HG03439 (cell line): ENCODE measurements around the gene QPCTL.
"Not testable (repeated sequence)": the region's sequence is repeated elsewhere in the genome, so short reads cannot be mapped to it uniquely, and the experiment has no call there.

Experiments
- ATAC-seq: cut with Tn5 transposase; IDR thresholded peaks from one replicate; pipeline ENCODE4 v1.9.1; 2021; ENCODE audit warnings: mild to moderate bottlenecking, moderate library complexity; ENCODE audit not compliant: unreplicated experiment

QPCTL gene

GRCh38 chr19:45674946-45675345 lies 17.5 kb upstream of the QPCTL start:
- ATAC-seq: no peak

DNA sequence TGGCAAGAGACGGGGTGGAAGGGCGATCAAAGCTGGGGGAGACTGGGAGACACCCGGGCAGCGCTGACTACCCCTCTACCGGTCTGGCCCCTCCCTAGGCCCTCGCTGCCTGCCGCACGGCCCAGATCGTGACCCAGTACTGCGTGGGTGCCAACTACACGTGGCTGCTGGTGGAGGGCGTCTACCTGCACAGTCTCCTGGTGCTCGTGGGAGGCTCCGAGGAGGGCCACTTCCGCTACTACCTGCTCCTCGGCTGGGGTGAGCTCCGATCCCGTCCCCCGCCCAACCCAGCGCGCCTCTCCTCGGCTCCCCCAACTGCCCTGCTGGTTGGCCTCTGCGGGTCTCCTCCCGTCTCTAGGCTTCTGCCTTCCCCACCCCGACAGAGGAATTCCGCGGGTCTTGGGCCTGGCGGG lies 15.6 kb upstream of the QPCTL start:
- ATAC-seq: no peak

DNA sequence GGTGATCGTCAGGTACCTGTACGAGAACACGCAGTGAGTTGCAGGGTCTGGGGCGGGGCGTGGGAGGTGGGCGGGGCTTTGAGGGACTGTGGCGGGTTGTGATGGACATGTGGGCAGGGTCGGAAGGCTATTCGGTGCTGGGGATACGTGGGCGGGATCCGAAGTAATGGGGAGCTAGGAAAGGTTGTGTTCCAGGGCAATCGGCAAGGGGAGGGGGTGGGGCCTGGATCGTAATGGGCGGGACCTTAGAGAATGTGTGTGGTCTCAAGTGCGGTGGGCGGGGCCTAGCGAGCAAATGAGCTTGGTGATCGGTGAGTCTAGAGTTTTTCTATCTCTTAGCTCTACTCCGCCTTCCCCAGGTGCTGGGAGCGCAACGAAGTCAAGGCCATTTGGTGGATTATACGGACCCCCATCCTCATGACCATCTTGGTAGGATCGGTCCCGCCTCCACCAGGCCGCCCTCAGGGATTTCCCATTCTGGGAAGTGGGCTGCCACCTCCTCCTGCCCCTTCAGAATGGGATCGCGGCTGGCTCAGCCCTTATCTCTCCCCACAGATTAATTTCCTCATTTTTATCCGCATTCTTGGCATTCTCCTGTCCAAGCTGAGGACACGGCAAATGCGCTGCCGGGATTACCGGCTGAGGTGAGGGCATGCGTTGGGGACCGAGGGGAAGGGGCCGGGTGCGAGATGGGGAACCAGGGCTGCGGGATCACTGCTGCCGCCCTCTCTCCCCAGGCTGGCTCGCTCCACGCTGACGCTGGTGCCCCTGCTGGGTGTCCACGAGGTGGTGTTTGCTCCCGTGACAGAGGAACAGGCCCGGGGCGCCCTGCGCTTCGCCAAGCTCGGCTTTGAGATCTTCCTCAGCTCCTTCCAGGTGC lies 14.9 kb upstream of the QPCTL start:
- ATAC-seq: no peak

GRCh38 chr19:45681391-45682015 lies 11.0 kb upstream of the QPCTL start:
- ATAC-seq: peak; percentile 54

DNA sequence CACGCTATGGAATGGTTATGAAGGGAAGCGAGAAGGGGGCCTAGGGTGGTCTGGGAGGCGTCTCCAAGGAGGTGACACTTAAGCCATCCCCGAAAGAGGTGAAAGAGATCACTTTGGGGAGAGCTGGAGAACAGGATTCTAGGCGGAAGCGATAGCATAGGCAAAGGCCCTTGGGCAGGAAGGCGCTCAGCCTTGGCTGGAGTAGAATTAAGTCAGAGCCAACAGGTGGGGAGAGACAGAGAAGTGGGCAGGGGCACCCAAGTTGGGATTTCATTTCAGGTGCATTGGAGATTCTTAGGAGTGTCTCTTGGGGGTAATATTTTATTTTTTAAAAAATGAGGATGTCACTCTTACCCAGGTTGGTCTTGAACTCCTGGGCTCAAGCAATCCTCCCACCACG lies 10.3 kb upstream of the QPCTL start:
- no peak for ATAC-seq

DNA sequence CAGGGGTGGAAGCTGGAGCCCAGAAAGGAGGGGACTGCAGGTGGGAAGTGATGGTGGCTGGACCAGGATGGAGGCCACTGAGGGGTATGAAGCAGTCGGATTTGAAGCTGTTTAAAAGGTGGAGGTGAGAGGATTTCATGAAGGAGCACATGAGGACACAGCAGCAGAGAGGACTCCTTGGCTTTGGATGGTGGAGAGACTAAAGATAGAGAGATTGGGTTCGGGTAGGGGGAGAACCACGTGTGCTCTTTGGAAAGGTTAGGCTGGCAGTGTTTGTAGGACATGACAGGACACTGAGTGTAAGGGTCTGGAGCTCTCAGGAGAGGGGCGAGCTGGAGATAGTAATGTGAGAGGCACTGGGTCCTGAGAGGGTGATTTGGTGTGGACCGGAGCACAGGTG lies 9.6 kb upstream of the QPCTL start:
- no peak for ATAC-seq

- not testable (repeated sequence) for ATAC-seq
Observed at GRCh38 chr19:45685045-45685444, 7.4 kb upstream of the QPCTL start.

- ATAC-seq: no peak
Observed at GRCh38 chr19:45687599-45687998, 4.9 kb upstream of the QPCTL start.

GRCh38 chr19:45691516-45692186 lies 815 bp upstream of the QPCTL start, which contains the start of gene SNRPD2:
SNRPD2 (minus strand) TSS chr19:45691953; CDS start chr19:45691888, 65 bp downstream.
- peak; percentile 53 for ATAC-seq

DNA sequence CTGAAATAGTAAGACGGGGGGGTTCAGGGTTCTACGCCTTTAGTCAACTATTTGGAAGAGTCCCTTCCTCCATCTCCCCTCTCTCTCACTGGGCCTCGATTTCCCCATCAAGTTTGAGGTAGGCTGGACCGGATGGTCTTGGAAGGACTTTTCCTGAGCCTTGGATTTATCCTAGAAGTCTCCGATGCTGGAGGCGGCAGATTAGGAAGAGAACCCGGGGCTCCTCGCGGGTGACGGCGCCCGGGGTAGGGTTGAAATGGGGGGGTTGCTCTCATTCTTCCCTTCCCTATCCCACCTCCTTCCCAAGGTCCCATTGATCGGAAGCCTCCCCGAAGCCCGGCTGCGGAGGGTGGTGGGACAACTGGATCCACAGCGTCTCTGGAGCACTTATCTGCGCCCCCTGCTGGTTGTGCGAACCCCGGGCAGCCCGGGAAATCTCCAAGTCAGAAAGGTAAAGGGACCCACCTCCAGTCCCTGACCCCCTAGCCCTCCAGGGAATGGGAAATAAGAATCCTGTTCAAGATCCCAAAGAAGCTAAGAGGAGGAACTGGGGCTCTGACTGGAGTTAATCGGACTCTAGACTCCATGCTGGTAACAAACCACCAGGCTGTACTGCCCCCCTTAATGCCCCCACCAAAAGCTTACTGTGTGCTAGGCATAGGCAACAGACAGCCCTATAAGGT lies 781 bp downstream of the QPCTL start:
- ATAC-seq: no peak

DNA sequence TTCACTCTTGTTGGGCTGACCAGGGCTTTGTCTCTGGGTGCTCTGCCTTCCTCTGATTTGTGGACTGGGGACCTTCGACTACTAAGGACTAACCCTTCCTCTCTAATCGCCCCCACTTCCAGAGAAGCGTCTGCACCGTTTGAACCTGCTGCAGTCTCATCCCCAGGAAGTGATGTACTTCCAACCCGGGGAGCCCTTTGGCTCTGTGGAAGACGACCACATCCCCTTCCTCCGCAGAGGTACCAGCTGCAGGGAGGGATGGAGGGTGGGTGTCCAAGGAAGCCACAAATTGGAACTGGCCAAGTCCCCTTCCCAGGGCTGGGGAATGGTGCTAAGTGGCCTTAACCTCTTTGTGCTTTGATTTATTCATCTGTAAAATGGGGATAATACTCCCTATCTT lies 9.2 kb downstream of the QPCTL start:
- ATAC-seq: no peak

DNA sequence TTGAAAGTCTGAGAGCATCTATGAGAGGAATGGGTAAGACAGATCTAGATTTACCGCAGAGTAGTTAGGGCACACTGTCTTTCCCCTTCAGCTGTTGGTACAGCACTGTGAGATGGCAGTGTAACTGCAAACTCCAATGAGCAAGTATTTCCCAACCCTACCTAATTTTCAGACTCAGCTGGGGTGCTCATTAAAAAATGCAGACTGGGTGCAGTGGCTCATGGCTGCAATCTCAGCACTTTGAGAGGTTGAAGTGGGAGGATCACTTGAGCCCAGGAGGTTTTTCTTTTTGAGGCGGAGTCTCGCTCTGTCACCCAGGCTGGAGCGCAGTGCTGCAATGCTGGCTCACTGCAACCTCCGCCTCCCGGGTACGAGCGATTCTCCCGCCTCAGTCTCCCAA lies 12.6 kb downstream of the QPCTL start:
- no peak for ATAC-seq

DNA sequence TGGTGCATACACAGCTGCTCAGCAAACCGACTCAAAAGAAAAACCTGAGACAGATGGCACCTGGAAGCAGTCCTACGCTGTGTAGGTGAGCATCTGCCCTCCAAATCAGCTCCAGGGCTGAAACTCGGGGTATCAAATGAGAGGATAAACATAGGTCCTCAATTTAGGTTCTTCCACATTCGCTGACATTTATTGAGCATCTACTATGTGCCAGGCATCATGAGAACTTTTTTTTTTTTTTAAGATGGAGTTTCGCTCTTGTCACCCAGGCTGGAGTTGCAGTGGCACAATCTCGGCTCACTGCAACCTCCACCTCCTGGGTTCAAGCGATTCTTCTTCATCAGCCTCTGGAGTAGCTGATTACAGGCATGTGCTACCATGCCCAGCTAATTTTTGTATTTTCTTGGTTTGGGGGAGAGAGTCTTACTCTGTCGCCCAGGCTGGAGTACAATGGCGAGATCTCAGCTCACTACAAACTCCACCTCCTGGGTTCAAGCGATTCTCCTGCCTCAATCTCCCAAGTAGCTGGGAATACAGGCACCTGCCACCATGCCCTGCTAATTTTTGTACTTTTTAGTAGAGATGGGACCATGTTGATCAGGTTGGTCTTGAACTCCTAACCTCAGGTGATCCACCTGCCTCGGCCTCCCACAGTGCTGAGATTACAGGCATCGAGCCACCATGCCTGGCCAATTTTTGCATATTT lies 13.4 kb downstream of the QPCTL start:
- no peak for ATAC-seq

- ATAC-seq: no peak
Observed at GRCh38 chr19:45710356-45711130, 18.1 kb downstream of the QPCTL start.

DNA sequence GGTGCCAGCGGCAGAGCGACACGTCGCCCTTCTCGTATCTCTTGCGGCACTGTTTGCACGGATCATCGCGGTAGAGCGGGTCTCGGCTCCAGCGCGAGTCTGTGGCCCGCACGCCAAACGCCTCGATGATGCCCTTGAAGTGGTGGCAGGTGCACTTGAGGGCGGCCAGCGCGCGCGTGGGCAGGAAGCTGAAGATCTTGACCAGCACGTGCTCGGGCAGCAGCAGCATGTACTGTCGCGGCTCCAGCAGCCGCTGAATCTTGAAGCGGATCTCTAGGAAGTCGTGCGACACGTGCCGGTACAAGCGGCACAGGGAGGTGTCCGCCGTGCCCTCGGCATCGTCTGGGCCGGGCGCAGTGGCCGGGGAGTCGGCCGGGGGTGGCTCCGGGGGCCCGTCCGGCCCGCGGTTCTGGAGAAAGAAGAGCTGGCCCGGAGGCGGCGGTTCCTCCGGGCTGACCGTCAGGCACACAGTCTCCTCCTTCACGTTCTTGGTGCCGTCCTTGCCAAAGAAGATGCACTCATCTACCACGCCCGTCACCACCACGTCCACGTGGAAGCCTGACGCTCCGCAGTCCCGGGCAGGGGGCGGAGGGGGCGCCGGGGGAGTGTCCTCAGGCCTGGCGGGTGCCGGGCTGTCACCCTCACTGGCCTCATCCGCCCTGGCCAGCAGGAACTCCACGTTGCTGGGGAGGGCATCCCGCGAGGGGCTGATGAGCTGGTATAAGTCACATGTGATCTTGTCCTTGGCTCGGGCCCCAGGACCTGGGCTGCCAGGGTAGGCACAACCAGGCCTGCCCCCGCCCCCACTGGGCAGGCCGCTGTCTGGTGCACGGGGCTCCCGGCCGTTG lies 19.6 kb downstream of the QPCTL start:
- ATAC-seq: no peak

GRCh38 chr19:45712699-45713067 lies 20.2 kb downstream of the QPCTL start:
- ATAC-seq: no peak

- ATAC-seq: no peak
Observed at GRCh38 chr19:45713141-45713540, 20.7 kb downstream of the QPCTL start.

DNA sequence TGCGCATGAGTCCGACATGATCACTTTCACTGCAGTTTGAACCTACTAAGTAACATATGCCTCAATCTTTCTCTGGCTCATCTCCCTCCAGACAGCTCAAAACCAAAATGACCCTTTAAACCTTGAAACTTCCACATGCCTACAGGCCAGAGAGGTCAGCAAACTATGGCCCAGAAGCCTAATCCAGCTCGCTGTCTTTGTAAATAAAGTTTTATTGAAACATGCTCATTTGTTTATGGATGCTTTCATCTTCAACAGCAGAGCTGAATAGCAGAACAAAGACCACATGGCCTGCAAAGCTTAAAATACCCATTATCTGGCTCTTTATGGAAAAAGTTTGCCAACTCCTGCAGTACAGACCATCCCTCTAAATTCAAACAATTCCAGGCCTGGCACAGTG lies 22.7 kb downstream of the QPCTL start:
- no peak for ATAC-seq
